PC-9 (cell line): ENCODE data around the gene CCL11.

ENCODE experiments used
- EZH2 ChIP-seq: fragments of 200-600 bp; sonication (generic); IDR thresholded peaks from 2 replicates; pipeline ENCODE4 v1.8.0; 2017; ENCODE audit warnings: antibody characterized with exemption, low read depth
- TF ChIP-seq, protein P1 (sequence below): fragments of 200-600 bp; sonication (generic); conservative IDR thresholded peaks from 2 replicates; pipeline ENCODE4 v1.6.1; 2017; ENCODE audit warnings: mixed run types, antibody characterized with exemption, mild to moderate bottlenecking, moderate library complexity

- TF ChIP-seq, protein P1, sequence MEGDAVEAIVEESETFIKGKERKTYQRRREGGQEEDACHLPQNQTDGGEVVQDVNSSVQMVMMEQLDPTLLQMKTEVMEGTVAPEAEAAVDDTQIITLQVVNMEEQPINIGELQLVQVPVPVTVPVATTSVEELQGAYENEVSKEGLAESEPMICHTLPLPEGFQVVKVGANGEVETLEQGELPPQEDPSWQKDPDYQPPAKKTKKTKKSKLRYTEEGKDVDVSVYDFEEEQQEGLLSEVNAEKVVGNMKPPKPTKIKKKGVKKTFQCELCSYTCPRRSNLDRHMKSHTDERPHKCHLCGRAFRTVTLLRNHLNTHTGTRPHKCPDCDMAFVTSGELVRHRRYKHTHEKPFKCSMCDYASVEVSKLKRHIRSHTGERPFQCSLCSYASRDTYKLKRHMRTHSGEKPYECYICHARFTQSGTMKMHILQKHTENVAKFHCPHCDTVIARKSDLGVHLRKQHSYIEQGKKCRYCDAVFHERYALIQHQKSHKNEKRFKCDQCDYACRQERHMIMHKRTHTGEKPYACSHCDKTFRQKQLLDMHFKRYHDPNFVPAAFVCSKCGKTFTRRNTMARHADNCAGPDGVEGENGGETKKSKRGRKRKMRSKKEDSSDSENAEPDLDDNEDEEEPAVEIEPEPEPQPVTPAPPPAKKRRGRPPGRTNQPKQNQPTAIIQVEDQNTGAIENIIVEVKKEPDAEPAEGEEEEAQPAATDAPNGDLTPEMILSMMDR: no peak
- TF ChIP-seq EZH2: no peak
Observed at GRCh38 chr17:34313164-34313563, 27.6 kb downstream of the CCL11 start.
